B cell (primary cell): ENCODE measurements around the gene CHST9. TPM values are rescaled to one million over a fixed set of nuclear protein-coding genes. Genes with fewer than 3 reads are reported as not detected.

Source experiments
- ATAC-seq: fragments of 200-7000 bp; cut with Tn5 transposase; one replicate; pipeline ENCODE4 v1.10.0; 2021; ENCODE audit warnings: low read depth, mild to moderate bottlenecking, moderate number of reproducible peaks, moderate library complexity
- CTCF ChIA-PET: fragments of 350-600 bp; sonication (Branson Sonifier 250); formaldehyde crosslinking; loops from one replicate; lab custom pipeline; 2021; ENCODE audit warnings: antibody characterized with exemption, inconsistent platforms; lab: Charles Lee
- POLR2A ChIA-PET: fragments of 350-600 bp; sonication (Branson Sonifier 250); formaldehyde crosslinking; loops from one replicate; lab custom pipeline; 2021; ENCODE audit warnings: antibody characterized with exemption; lab: Charles Lee
- DNase-seq: peaks from one replicate; pipeline ENCODE4 v3.0.0; 2013
- H2AFZ ChIP-seq: 2 replicates; pipeline ENCODE4 v1.6.1; 2012; ENCODE audit warnings: mild to moderate bottlenecking, low read depth, low read length; ENCODE audit not compliant: insufficient read depth, poor library complexity, severe bottlenecking
- H3K27ac ChIP-seq, 2 donors: 1 replicate in 1 of 2; 2 replicates in 1 of 2; pipeline ENCODE4 v1.5.1; 2012 to 2013; ENCODE audit warnings: low read length in 2 of 2, mild to moderate bottlenecking in 2 of 2, moderate library complexity in 1 of 2
- H3K27me3 ChIP-seq, 4 experiments: fragments of 200-600 bp in 1 of 4; sonication (generic) in 1 of 4; replicated peaks in 1 of 4; 1 replicate in 2 of 4; 2 replicates in 2 of 4; pipeline versions ENCODE4 v1.6.1 to v1.7.0; 2013 to 2016; ENCODE audit warnings: low read length in 3 of 4, mild to moderate bottlenecking in 2 of 4, mixed read lengths in 1 of 4, moderate library complexity in 1 of 4; ENCODE audit not compliant: insufficient read depth in 4 of 4, control insufficient read depth in 3 of 4; ENCODE audit errors: control extremely low read depth in 1 of 4
- H3K36me3 ChIP-seq, 2 experiments: replicated peaks in 1 of 2; 1 replicate in 1 of 2; 2 replicates in 1 of 2; pipeline versions ENCODE4 v1.6.1 to v1.7.1; 2013; ENCODE audit warnings: low read length in 1 of 2; ENCODE audit not compliant: insufficient read depth in 2 of 2, control insufficient read depth in 1 of 2; ENCODE audit errors: control extremely low read depth in 1 of 2, extremely low read depth in 1 of 2
- H3K4me1 ChIP-seq, 2 donors: fragments of 200-600 bp in 1 of 2; sonication (generic) in 1 of 2; 1 replicate in 1 of 2; 2 replicates in 1 of 2; pipeline versions ENCODE4 v1.5.1 to v1.6.1; 2013 to 2017; ENCODE audit warnings: low read length in 2 of 2; ENCODE audit not compliant: control insufficient read depth in 2 of 2, insufficient read depth in 2 of 2
- H3K4me2 ChIP-seq: replicated peaks from 2 replicates; pipeline ENCODE3; 2012; ENCODE audit warnings: mild to moderate bottlenecking, low read depth, low read length; ENCODE audit not compliant: poor library complexity, severe bottlenecking
- H3K4me3 ChIP-seq, 5 experiments: fragments of 200-600 bp in 1 of 5; sonication (generic) in 1 of 5; 1 replicate in 3 of 5; 2 replicates in 2 of 5; pipeline versions ENCODE4 v1.5.1 to v1.7.0; 2011 to 2016; ENCODE audit warnings: low read length in 4 of 5, mild to moderate bottlenecking in 4 of 5, low read depth in 2 of 5, control low read depth in 1 of 5, moderate library complexity in 1 of 5; ENCODE audit not compliant: insufficient read depth in 1 of 5; ENCODE audit errors: control extremely low read depth in 1 of 5, extremely low read depth in 1 of 5
- H3K79me2 ChIP-seq: fragments of 200-600 bp; sonication (generic); one replicate; pipeline ENCODE4 v1.6.0; 2016; ENCODE audit warnings: low read length; ENCODE audit not compliant: control insufficient read depth, insufficient read depth
- H3K9ac ChIP-seq: fragments of 200-600 bp; sonication (generic); 2 replicates; pipeline ENCODE4 v1.6.1; 2017; ENCODE audit warnings: mild to moderate bottlenecking, low read length, moderate library complexity
- H3K9me3 ChIP-seq, 3 donors: one replicate each; pipeline versions ENCODE4 v1.6.1 to v1.7.1; 2013; ENCODE audit warnings: low read length in 2 of 3; ENCODE audit not compliant: control insufficient read depth in 2 of 3, insufficient read depth in 1 of 3; ENCODE audit errors: control extremely low read depth in 1 of 3
- H4K20me1 ChIP-seq: 2 replicates; pipeline ENCODE4 v1.6.0; 2012; ENCODE audit warnings: mild to moderate bottlenecking, low read length; ENCODE audit not compliant: insufficient read depth, control insufficient read depth, poor library complexity, severe bottlenecking
- H3K27ac Mint-ChIP-seq: one replicate; pipeline ENCODE4 v1.8.0; 2021; ENCODE audit warnings: mixed read lengths
- H3K27me3 Mint-ChIP-seq: one replicate; pipeline ENCODE4 v1.8.0; 2021; ENCODE audit warnings: mixed read lengths
- H3K4me1 Mint-ChIP-seq: one replicate; pipeline ENCODE4 v1.8.0; 2021; ENCODE audit warnings: mixed read lengths
- H3K4me3 Mint-ChIP-seq: one replicate; pipeline ENCODE4 v1.8.0; 2021; ENCODE audit warnings: mixed read lengths
- H3K9me3 Mint-ChIP-seq: one replicate; pipeline ENCODE4 v1.8.0; 2022; ENCODE audit warnings: mixed read lengths; ENCODE audit not compliant: insufficient read depth
- CTCF ChIP-seq: fragments of 200-600 bp; IDR thresholded peaks from one replicate; pipeline ENCODE4 v1.8.0; 2022; ENCODE audit warnings: antibody characterized with exemption, mild to moderate bottlenecking
- EZH2 ChIP-seq: IDR thresholded peaks from 2 replicates; pipeline ENCODE4 v1.6.1; 2012; ENCODE audit warnings: borderline replicate concordance, low read depth, mild to moderate bottlenecking, moderate library complexity, low read length; ENCODE audit not compliant: insufficient read depth, poor library complexity, severe bottlenecking
- WGBS: methylation state at CpG from one replicate; pipeline ENCODE4 v1.1.5; 2013; ENCODE audit warnings: missing lambda C conversion rate; ENCODE audit not compliant: insufficient coverage; 5-methylcytosine and 5-hydroxymethylcytosine counted together
- intact Hi-C: fragments of 100-400 bp; cut with micrococcal nuclease; formaldehyde crosslinking; loops from one replicate; pipeline ENCODE4 v1.10.0; 2022
- polyA plus RNA-seq: library from polyadenylated mRNA; depleted of rRNA; stranded (reverse); fragments of >200 nt; gene quantifications from 2 replicates; pipeline ENCODE4 v1.2.3, GENCODE V29; 2012
- total RNA-seq, 2 donors: library from RNA; stranded (reverse); fragments of 120-200 nt in 1 of 2; gene quantifications; 1 replicate in 1 of 2; 2 replicates in 1 of 2; pipeline versions ENCODE4 v1.2.3 to v1.2.4, GENCODE V29; 2013 to 2022

CHST9 gene
- total and polyA plus RNA-seq, 2 donors (not counting 1 experiment from before 2014, with no cell fraction given), result not detected

- no peaks in the 10 kb centered on the region for H3K4me1 Mint-ChIP-seq
- no peaks in the 10 kb centered on the region for H3K27me3 ChIP-seq
- no peak overlapping the region for H3K4me3 Mint-ChIP-seq
- ChIA-PET POLR2A (no interaction called here), CTCF (no interaction called here)
- no peak overlapping the region for H2AFZ ChIP-seq
- peaks cover 0 to 8% (median 0%) of the 10 kb centered on the region in 3 donors for H3K9me3 ChIP-seq
- H3K4me1 ChIP-seq, result no peaks in the 10 kb centered on the region
- no peak overlapping the region for H3K27ac Mint-ChIP-seq
- ATAC-seq (no peak), DNase-seq (no peak)
- H4K20me1 ChIP-seq, result no peaks in the 10 kb centered on the region
- TF ChIP-seq CTCF, result no peak
- no peak for TF ChIP-seq EZH2
- no peaks in the 10 kb centered on the region for H3K36me3 ChIP-seq
- H3K79me2 ChIP-seq, result no peaks in the 10 kb centered on the region
- no peak overlapping the region for H3K4me3 ChIP-seq
- no peak overlapping the region for H3K27ac ChIP-seq
- intact Hi-C loops, result no loop called here
- H3K27me3 Mint-ChIP-seq, result no peaks in the 10 kb centered on the region
- peaks cover 4% of the 10 kb centered on the region for H3K9me3 Mint-ChIP-seq
- WGBS, result 33% methylated on average over 1 of the region's 5 CpGs
- H3K9ac ChIP-seq, result no peak overlapping the region
- no peak overlapping the region for H3K4me2 ChIP-seq
These were observed 41.5 kb upstream of the CHST9 start for GRCh38 chr18:27226556-27227075.

DNA sequence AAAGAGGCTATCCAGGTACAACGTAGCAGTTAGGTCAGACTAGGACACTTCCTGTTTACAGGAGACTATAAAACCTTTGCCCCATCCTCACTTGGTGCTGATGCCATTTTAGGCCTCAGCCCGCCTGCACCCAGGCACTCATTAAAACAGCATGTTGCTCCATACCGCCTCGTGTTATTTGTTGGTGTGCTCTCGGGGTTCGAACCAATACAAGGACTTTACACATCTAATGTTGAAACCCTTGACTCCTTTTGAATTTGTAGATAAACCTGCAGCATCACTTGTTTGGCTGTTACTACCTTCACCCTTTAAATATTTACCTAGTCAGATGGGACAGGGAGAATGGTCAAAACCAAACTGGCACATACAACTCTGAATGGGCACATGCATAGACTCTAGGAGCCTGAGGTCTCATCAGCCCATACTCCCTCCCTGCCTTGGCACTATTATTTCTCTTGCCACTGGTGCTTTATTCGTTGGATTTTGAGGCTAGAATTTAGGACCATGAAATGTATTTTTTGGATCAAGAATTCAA is 40.9 kb upstream of the CHST9 start:
- 91% methylated on average over 7 of the region's 7 CpGs for WGBS
- Histone ChIP-seq H3K9me3 (peaks cover 0 to 8% (median 0%) of the 10 kb centered on the region in 3 donors), H2AFZ (no peak overlapping the region), H3K27ac (no peak overlapping the region), H3K9ac (no peak overlapping the region), H3K27me3 (no peaks in the 10 kb centered on the region), H4K20me1 (no peaks in the 10 kb centered on the region), H3K36me3 (no peaks in the 10 kb centered on the region), H3K4me3 (no peak overlapping the region), H3K79me2 (no peaks in the 10 kb centered on the region), H3K4me2 (no peak overlapping the region), H3K4me1 (no peaks in the 10 kb centered on the region)
- TF ChIP-seq EZH2, result no peak
- no peak for TF ChIP-seq CTCF
- peaks cover 4% of the 10 kb centered on the region for H3K9me3 Mint-ChIP-seq
- H3K27me3 Mint-ChIP-seq, result no peaks in the 10 kb centered on the region
- ATAC-seq (no peak), DNase-seq (no peak)
- intact Hi-C loops, result no loop called here
- CTCF ChIA-PET, result no interaction called here
- H3K27ac Mint-ChIP-seq, result no peak overlapping the region
- no peak overlapping the region for H3K4me3 Mint-ChIP-seq
- no peaks in the 10 kb centered on the region for H3K4me1 Mint-ChIP-seq
- POLR2A ChIA-PET, result no interaction called here
